ENCODE measurements around the gene LRRK2.
"Not testable (repeated sequence)": the region's sequence is repeated elsewhere in the genome, so short reads cannot be mapped to it uniquely, and the experiment has no call there.

The LRRK2 gene

GRCh38 chr12:40215982-40216381 is 8.8 kb upstream of the LRRK2 start:
- no peak for DNase-seq

- DNase-seq: no peak
Measured at GRCh38 chr12:40216516-40217288, 8.1 kb upstream of the LRRK2 start.

GRCh38 chr12:40219760-40220159 is 5.0 kb upstream of the LRRK2 start:
- DNase-seq: no peak

GRCh38 chr12:40222247-40222646 is 2.5 kb upstream of the LRRK2 start:
- DNase-seq: no peak

- DNase-seq: no peak
Measured at GRCh38 chr12:40223646-40224045, 1.2 kb upstream of the LRRK2 start.

- DNase-seq: no peak
Measured at GRCh38 chr12:40225337-40225983, 663 bp downstream of the LRRK2 start.

- no peak for DNase-seq
Measured at GRCh38 chr12:40225984-40226602, 1.3 kb downstream of the LRRK2 start.

GRCh38 chr12:40226705-40227104 is 1.9 kb downstream of the LRRK2 start:
- no peak for DNase-seq

- DNase-seq: no peak
Measured at GRCh38 chr12:40227447-40227846, 2.6 kb downstream of the LRRK2 start.

- DNase-seq: no peak
Measured at GRCh38 chr12:40228727-40229126, 3.9 kb downstream of the LRRK2 start.

GRCh38 chr12:40229690-40230651 is 5.2 kb downstream of the LRRK2 start:
- DNase-seq: no peak

GRCh38 chr12:40232602-40233001 is 7.8 kb downstream of the LRRK2 start:
- no peak for DNase-seq

GRCh38 chr12:40233741-40234367 is 9.1 kb downstream of the LRRK2 start:
- no peak for DNase-seq

GRCh38 chr12:40236357-40236850 is 11.6 kb downstream of the LRRK2 start:
- DNase-seq: no peak

GRCh38 chr12:40238266-40238902 is 13.6 kb downstream of the LRRK2 start:
- no peak for DNase-seq

- DNase-seq: no peak
Measured at GRCh38 chr12:40238979-40239378, 14.2 kb downstream of the LRRK2 start.

GRCh38 chr12:40240779-40241178 is 16.0 kb downstream of the LRRK2 start:
- DNase-seq: no peak

- DNase-seq: no peak
Measured at GRCh38 chr12:40241741-40242140, 16.9 kb downstream of the LRRK2 start.

GRCh38 chr12:40244526-40245156 is 19.8 kb downstream of the LRRK2 start:
- not testable (repeated sequence) for DNase-seq

GRCh38 chr12:40248034-40248433 is 23.2 kb downstream of the LRRK2 start:
- no peak for DNase-seq
